AG04449 (cell line): ENCODE results near the gene AVPR1A.
"Not testable (repeated sequence)": the region's sequence is repeated elsewhere in the genome, so short reads cannot be mapped to it uniquely, and the experiment has no call there.

ENCODE experiments used
- CTCF ChIA-PET: fragments of 350-600 bp; formaldehyde crosslinking; extraction: SDS; loops from one replicate; lab custom pipeline; 2021; ENCODE audit warnings: antibody characterized with exemption; lab: Yijun Ruan, JAX
- POLR2A ChIA-PET: fragments of 400-600, 350-600 bp; formaldehyde crosslinking; extraction: SDS; loops from one replicate; lab custom pipeline; 2020; ENCODE audit warnings: antibody characterized with exemption, inconsistent platforms; lab: Yijun Ruan, JAX
- DNase-seq: peaks from one replicate; pipeline ENCODE4 v3.0.0-alpha.2; 2010; ENCODE audit warnings: low read depth, low spot score
- H3K4me3 ChIP-seq: 2 replicates; pipeline ENCODE4 v1.5.1; 2011; ENCODE audit warnings: low read depth, mild to moderate bottlenecking, control low read depth, low read length
- TF ChIP-seq, protein P1 (sequence below): IDR thresholded peaks from one replicate; pipeline ENCODE4 v1.5.1; 2011; ENCODE audit warnings: mild to moderate bottlenecking, moderate library complexity, low read length, control low read depth, inconsistent platforms; ENCODE audit not compliant: insufficient read depth; ENCODE audit errors: missing control alignments

The AVPR1A gene

GRCh38 chr12:63150713-63151622 is at the start of gene AVPR1A:
AVPR1A (minus strand) TSS chr12:63151201; CDS start chr12:63150836, 365 bp downstream.
- POLR2A ChIA-PET: interaction anchor here (0.6 kb wide), 1 partner anchor 763 kb away, joined by 3 read pairs; no protein-coding TSS in a partner anchor

DNA sequence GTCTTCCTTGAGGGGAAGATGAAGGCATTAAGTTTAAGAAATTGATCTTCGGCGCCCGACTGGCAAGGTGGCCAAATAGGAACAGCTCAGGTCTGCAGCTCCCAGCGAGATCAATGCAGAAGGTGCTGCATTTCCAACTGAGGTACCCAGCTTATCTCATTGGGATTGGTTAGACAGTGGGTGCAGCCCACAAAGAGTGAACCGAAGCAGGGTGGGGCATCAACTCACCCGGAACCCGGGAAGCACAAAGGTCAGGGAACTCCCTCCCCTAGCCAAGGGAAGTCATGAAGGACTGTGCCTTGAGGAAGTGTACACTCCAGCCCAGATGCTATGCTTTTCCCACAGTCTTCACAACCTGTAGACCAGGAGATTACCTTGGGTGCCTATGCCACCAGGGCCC is 45.2 kb upstream of the AVPR1A start:
- TF ChIP-seq, protein P1, sequence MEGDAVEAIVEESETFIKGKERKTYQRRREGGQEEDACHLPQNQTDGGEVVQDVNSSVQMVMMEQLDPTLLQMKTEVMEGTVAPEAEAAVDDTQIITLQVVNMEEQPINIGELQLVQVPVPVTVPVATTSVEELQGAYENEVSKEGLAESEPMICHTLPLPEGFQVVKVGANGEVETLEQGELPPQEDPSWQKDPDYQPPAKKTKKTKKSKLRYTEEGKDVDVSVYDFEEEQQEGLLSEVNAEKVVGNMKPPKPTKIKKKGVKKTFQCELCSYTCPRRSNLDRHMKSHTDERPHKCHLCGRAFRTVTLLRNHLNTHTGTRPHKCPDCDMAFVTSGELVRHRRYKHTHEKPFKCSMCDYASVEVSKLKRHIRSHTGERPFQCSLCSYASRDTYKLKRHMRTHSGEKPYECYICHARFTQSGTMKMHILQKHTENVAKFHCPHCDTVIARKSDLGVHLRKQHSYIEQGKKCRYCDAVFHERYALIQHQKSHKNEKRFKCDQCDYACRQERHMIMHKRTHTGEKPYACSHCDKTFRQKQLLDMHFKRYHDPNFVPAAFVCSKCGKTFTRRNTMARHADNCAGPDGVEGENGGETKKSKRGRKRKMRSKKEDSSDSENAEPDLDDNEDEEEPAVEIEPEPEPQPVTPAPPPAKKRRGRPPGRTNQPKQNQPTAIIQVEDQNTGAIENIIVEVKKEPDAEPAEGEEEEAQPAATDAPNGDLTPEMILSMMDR: no peak
- ChIA-PET CTCF (interaction anchor here (1.0 kb wide), 1 partner anchor 44 kb away, joined by 3 read pairs; no protein-coding TSS in a partner anchor), POLR2A (no interaction called here)
- no peak overlapping the region for H3K4me3 ChIP-seq
- no peak for DNase-seq

More at GRCh38 chr12:63150713-63151622, at the start of gene AVPR1A:
- no peak for DNase-seq
- H3K4me3 ChIP-seq: peak within 1 kb of the TSS; percentile 25
- CTCF ChIA-PET: interaction anchor here (0.5 to 2.4 kb wide), 13 partner anchors 10 to 652 kb away, joined by 3 to 12 read pairs (median 4); no protein-coding TSS in a partner anchor
- TF ChIP-seq, protein P1: no peak

GRCh38 chr12:63179224-63179623 is 28.2 kb upstream of the AVPR1A start:
- POLR2A ChIA-PET: no interaction called here
- CTCF ChIA-PET: no interaction called here
- no peak overlapping the region for H3K4me3 ChIP-seq
- DNase-seq: no peak
- TF ChIP-seq, protein P1: no peak

GRCh38 chr12:63170321-63170720 is 19.3 kb upstream of the AVPR1A start:
- TF ChIP-seq, protein P1: no peak
- ChIA-PET POLR2A (no interaction called here), CTCF (interaction anchor here (0.6 to 2.8 kb wide), 2 partner anchors 15 to 19 kb away, joined by 3 to 12 read pairs; partner anchors contain the start of gene AVPR1A)
- H3K4me3 ChIP-seq: no peak overlapping the region
- no peak for DNase-seq

GRCh38 chr12:63167741-63168140 is 16.7 kb upstream of the AVPR1A start:
- DNase-seq, H3K4me3 ChIP-seq, CTCF ChIA-PET, POLR2A ChIA-PET: not testable (repeated sequence)

GRCh38 chr12:63164911-63165310 is 13.9 kb upstream of the AVPR1A start:
- no peak for DNase-seq
- TF ChIP-seq, protein P1: no peak
- no peak overlapping the region for H3K4me3 ChIP-seq
- ChIA-PET POLR2A (interaction anchor here (0.6 kb wide), 1 partner anchor 1028 kb away, joined by 3 read pairs; no protein-coding TSS in a partner anchor), CTCF (interaction anchor here (1.2 kb wide), 1 partner anchor 13 kb away, joined by 5 read pairs; no protein-coding TSS in a partner anchor)
